Activated CD8-positive, alpha-beta T cell treated with anti-CD3 and anti-CD28 coated beads for 36 hours (primary cell): ENCODE data around the gene SFTPB. TPM values are rescaled to one million over a fixed set of nuclear protein-coding genes. Genes with fewer than 3 reads are reported as not detected.

Experiments used
- ATAC-seq: fragments of 200-7000 bp; cut with Tn5 transposase; one replicate; pipeline ENCODE4 v1.10.0; 2021; ENCODE audit warnings: mild to moderate bottlenecking, moderate library complexity
- CTCF ChIA-PET: fragments of 350-600 bp; sonication (Branson Sonifier 250); formaldehyde crosslinking; loops from one replicate; lab custom pipeline; 2021; ENCODE audit warnings: antibody characterized with exemption; lab: Charles Lee
- POLR2A ChIA-PET: fragments of 350-600 bp; sonication (Branson Sonifier 250); formaldehyde crosslinking; loops from one replicate; lab custom pipeline; 2021; ENCODE audit warnings: antibody characterized with exemption; lab: Charles Lee
- DNase-seq: peaks from one replicate; pipeline ENCODE4 v3.0.0-alpha.2; 2020
- H3K27ac Mint-ChIP-seq: one replicate; pipeline ENCODE4 v1.8.0; 2021; ENCODE audit warnings: mild to moderate bottlenecking, mixed read lengths
- H3K27me3 Mint-ChIP-seq: one replicate; pipeline ENCODE4 v1.8.0; 2021; ENCODE audit warnings: mixed read lengths
- H3K36me3 Mint-ChIP-seq: one replicate; pipeline ENCODE4 v1.8.0; 2021; ENCODE audit warnings: low read depth, mixed read lengths
- H3K4me1 Mint-ChIP-seq: one replicate; pipeline ENCODE4 v1.8.0; 2021; ENCODE audit warnings: low read depth, mixed read lengths
- H3K4me3 Mint-ChIP-seq: one replicate; pipeline ENCODE4 v1.8.0; 2021; ENCODE audit warnings: mild to moderate bottlenecking, moderate library complexity, mixed read lengths
- H3K9me3 Mint-ChIP-seq: one replicate; pipeline ENCODE4 v1.8.0; 2021; ENCODE audit warnings: mixed read lengths
- intact Hi-C: fragments of 100-400 bp; cut with micrococcal nuclease; formaldehyde crosslinking; loops from one replicate; pipeline ENCODE4 v1.10.0; 2022
- total RNA-seq, 2 experiments: library from RNA; stranded (reverse); gene quantifications; one replicate each; pipeline ENCODE4 v1.2.3, GENCODE V29; 2021
- TF ChIP-seq, protein P1 (sequence below): fragments of 200-600 bp; IDR thresholded peaks from one replicate; pipeline ENCODE4 v1.8.0; 2022; ENCODE audit warnings: antibody characterized with exemption, mild to moderate bottlenecking

The SFTPB gene
- total RNA-seq, 2 experiments from 2014 or later = not detected

DNA sequence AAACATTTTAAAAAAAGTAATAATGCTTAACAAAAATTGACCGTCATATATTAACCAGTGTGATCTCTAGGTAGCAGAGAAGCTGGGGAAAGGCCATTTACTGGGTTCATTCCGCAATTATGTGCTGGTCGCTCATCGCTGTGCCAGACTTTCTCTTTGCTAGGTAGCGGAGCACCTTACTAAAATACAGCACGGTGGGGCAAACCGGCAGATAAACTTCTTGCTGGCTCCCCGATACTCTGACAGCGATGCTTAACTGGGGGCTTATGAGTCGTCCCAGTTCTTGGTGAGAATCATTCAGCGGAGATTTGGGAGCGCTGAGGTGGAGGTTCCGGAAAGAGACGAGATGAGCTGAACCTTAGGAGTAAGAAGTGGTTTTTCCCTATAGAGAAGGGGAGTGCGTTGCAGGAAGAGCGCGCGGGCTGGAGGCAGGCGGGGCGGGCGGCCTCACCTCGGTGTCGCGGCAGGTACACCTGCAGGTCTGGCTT lies 56.7 kb downstream of the SFTPB start:
- ATAC-seq = peak; percentile 4
- no peaks in the 10 kb centered on the region for H3K27me3 Mint-ChIP-seq
- CTCF ChIA-PET = interaction anchor here (1.0 to 1.7 kb wide), 2 partner anchors 9 to 65 kb away, joined by 3 to 4 read pairs; partner anchors contain the start of gene TMEM150A
- DNase-seq = no peak
- H3K9me3 Mint-ChIP-seq = no peaks in the 10 kb centered on the region
- peaks cover 38% of the 10 kb centered on the region for H3K4me1 Mint-ChIP-seq
- peak overlapping the region; percentile 98 for H3K4me3 Mint-ChIP-seq
- peaks cover 27% of the 10 kb centered on the region for H3K36me3 Mint-ChIP-seq
- intact Hi-C loops = no loop called here
- peak overlapping the region; percentile 97 for H3K27ac Mint-ChIP-seq
- POLR2A ChIA-PET = interaction anchor here (1.1 to 2.4 kb wide), 7 partner anchors 9 to 72 kb away, joined by 3 to 21 read pairs (median 4); partner anchors contain the start of genes MAT2A, RNF181, TMEM150A and VAMP8
- TF ChIP-seq, protein P1, sequence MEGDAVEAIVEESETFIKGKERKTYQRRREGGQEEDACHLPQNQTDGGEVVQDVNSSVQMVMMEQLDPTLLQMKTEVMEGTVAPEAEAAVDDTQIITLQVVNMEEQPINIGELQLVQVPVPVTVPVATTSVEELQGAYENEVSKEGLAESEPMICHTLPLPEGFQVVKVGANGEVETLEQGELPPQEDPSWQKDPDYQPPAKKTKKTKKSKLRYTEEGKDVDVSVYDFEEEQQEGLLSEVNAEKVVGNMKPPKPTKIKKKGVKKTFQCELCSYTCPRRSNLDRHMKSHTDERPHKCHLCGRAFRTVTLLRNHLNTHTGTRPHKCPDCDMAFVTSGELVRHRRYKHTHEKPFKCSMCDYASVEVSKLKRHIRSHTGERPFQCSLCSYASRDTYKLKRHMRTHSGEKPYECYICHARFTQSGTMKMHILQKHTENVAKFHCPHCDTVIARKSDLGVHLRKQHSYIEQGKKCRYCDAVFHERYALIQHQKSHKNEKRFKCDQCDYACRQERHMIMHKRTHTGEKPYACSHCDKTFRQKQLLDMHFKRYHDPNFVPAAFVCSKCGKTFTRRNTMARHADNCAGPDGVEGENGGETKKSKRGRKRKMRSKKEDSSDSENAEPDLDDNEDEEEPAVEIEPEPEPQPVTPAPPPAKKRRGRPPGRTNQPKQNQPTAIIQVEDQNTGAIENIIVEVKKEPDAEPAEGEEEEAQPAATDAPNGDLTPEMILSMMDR = no peak

Other genes starting within 250 kb of the SFTPB start
- gene SH2D6, start 249.5 kb downstream of the SFTPB start, total RNA-seq = under 1 TPM; 0.77 to 0.96 TPM
- 100 to 1,000 TPM; 276 to 282 TPM for gene MAT2A, start 129.0 kb downstream of the SFTPB start, total RNA-seq
- gene GGCX, start 106.7 kb downstream of the SFTPB start, total RNA-seq = 10 to 100 TPM; 14.6 to 16.7 TPM
- 10 to 100 TPM; 84.5 to 91.1 TPM for gene VAMP8, start 90.6 kb downstream of the SFTPB start, total RNA-seq
- 10 to 100 TPM; 28.0 to 29.4 TPM for gene VAMP5, start 83.8 kb downstream of the SFTPB start, total RNA-seq
- gene RNF181, start 72.5 kb downstream of the SFTPB start, total RNA-seq = 100 to 1,000 TPM; 112 to 117 TPM
- 1 to 10 TPM; 1.0 to 1.2 TPM for gene TMEM150A, start 65.5 kb downstream of the SFTPB start, total RNA-seq
- 10 to 100 TPM; 25.4 to 29.1 TPM for gene C2orf68, start 56.1 kb downstream of the SFTPB start, total RNA-seq
- gene USP39, start 52.0 kb downstream of the SFTPB start, total RNA-seq = 10 to 100 TPM; 86.0 to 86.8 TPM
- gene GNLY, start 26.2 kb upstream of the SFTPB start, total RNA-seq = 10 to 100 TPM; 46.7 to 52.6 TPM
- not detected for gene ATOH8, start 85.8 kb upstream of the SFTPB start, total RNA-seq
- 10 to 100 TPM; 21.1 to 21.5 TPM for gene ST3GAL5, start 220.8 kb upstream of the SFTPB start, total RNA-seq